Left renal cortex interstitium (tissue), 4 donors: Measurements from ENCODE around the gene SIK3. TPM values are rescaled to one million over a fixed set of nuclear protein-coding genes. Genes with fewer than 3 reads are reported as not detected.

Source experiments
- DNase-seq, 4 donors: peaks; one replicate each; pipeline ENCODE4 v3.0.0-alpha.2; 2013; ENCODE audit warnings: low read depth in 4 of 4, low spot score in 2 of 4, missing footprints in 1 of 4
- polyA plus RNA-seq, 4 donors: library from polyadenylated mRNA; unstranded; fragments of 120-200 nt; gene quantifications; one replicate each; pipeline ENCODE4 v1.2.1, GENCODE V29; 2013; ENCODE audit not compliant: insufficient read length in 4 of 4

SIK3 gene
- polyA plus RNA-seq, 4 donors = 26.1 to 50.9 (median 35.8) TPM

- DNase-seq = no peak
Observed at GRCh38 chr11:116909245-116909644, 189.0 kb downstream of the SIK3 start.

GRCh38 chr11:116906479-116906878 lies 191.7 kb downstream of the SIK3 start:
- no peak for DNase-seq

GRCh38 chr11:116903090-116903489 lies 195.1 kb downstream of the SIK3 start:
- no peak for DNase-seq

GRCh38 chr11:116901964-116902688 lies 196.1 kb downstream of the SIK3 start:
- DNase-seq = no peak

- DNase-seq = no peak
Observed at GRCh38 chr11:116901211-116901610, 197.0 kb downstream of the SIK3 start.

- no peak for DNase-seq
Observed at GRCh38 chr11:116896211-116896610, 202.0 kb downstream of the SIK3 start.

GRCh38 chr11:116895048-116895757 lies 203.0 kb downstream of the SIK3 start:
- DNase-seq = no peak

- DNase-seq = no peak
Observed at GRCh38 chr11:116893906-116894305, 204.3 kb downstream of the SIK3 start.

- no peak for DNase-seq
Observed at GRCh38 chr11:116893437-116893836, 204.8 kb downstream of the SIK3 start.

- DNase-seq = no peak
Observed at GRCh38 chr11:116892374-116892773, 205.9 kb downstream of the SIK3 start.

- no peak for DNase-seq
Observed at GRCh38 chr11:116891746-116892145, 206.5 kb downstream of the SIK3 start.

GRCh38 chr11:116890607-116891006 lies 207.6 kb downstream of the SIK3 start:
- no peak for DNase-seq

GRCh38 chr11:116890193-116890592 lies 208.0 kb downstream of the SIK3 start:
- no peak for DNase-seq

- no peak for DNase-seq
Observed at GRCh38 chr11:116888884-116889549, 209.2 kb downstream of the SIK3 start.

- DNase-seq = no peak
Observed at GRCh38 chr11:116888024-116888423, 210.2 kb downstream of the SIK3 start.

GRCh38 chr11:116885951-116886655 lies 212.1 kb downstream of the SIK3 start:
- DNase-seq = no peak

GRCh38 chr11:116882386-116882785 lies 215.8 kb downstream of the SIK3 start:
- no peak for DNase-seq

- DNase-seq = peak in 1 of 4 donors; percentile 21
Observed at GRCh38 chr11:116881143-116881542, 217.1 kb downstream of the SIK3 start.

GRCh38 chr11:116879800-116880625 lies 218.2 kb downstream of the SIK3 start:
- DNase-seq = peak; percentile 36 to 77 (median 44)

- DNase-seq = no peak
Observed at GRCh38 chr11:116876656-116877055, 221.6 kb downstream of the SIK3 start.
